ENCODE measurements around the gene CDH20. TPM values are rescaled to one million over a fixed set of nuclear protein-coding genes. Genes with fewer than 3 reads are reported as not detected.

Gene CDH20
- polyA plus RNA-seq: 1 to 10 TPM in 1 of 3 donors, under 1 TPM in 2; 0.45 to 2.9 (median 0.48) TPM

DNA sequence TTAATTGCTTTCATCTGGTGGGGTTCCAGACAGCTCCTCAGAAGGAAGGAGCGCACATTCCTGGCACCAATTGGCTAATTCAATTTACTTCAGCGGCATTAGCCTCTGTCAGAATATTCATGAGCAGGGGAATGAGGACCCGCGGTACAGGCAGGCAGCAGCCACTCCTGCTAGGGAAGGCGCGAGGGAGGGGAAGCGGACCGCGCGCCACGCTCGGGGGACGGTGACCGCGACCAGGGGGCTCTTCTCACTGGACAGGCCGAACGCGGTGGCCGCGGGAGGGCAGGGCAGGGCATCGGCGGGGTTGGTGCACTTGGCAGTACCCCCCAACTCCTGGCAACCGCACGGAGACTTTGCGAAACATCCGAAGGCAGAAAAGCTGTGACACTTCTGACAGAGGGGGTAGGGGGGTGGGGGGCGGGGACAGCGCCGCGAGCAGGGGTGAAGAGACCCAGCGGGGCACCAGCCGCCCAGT is at the start of gene CDH20:
Gene CDH20, plus strand, starts transcription at position 160 of the 475 bp plus-strand sequence.
- 2 to 3% (median 2%) methylated on average over 29 to 32 of the region's 32 CpGs for WGBS, 3 donors

DNA sequence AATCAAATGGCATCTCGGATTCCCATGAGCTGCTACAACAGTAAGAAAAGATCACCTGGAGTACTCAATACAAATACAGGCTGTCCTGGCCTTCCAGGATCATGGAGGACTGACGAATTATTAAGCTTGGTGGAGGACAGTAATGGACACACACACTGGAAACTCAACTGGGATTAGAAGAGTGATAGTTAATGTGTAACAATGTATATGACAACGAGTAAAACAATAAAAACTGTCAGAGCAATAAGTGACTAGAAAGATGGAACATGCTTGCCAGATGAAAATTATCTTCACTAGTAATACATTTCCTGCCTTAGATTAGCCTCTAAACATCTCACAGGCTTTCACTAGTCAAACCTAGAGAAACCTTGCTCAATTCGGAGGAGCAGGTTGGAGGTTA is 49.2 kb upstream of the CDH20 start:
- 60 to 84% (median 82%) methylated on average over 4 of the region's 4 CpGs for WGBS, 3 donors
- H3K27ac ChIP-seq (ENCODE audit: low read depth, low read length): no peak overlapping the region

More for the DNA sequence above, at the start of gene CDH20:
- no peak within 1 kb of the TSS for H3K27ac ChIP-seq (ENCODE audit: low read depth, low read length)

DNA sequence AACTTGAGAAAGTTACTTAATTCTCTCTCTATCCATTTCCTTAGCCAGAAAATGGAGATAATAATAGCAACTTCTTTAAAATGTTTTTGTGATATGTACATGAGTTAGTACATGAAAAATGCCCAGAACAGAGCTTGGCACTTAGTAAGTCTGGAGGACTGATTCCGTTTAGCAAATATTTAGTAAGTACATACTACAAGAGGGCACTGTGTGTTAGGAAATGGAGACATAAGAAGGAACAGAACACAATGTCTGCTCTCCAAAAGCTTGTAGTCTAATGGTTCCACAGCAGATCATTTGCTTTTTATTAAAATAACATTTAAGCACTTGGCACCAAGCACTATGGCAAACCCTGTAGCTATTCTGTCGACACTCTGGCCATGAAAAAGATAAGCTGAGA is 47.5 kb upstream of the CDH20 start:
- 77 to 83% (median 78%) methylated on average over 2 of the region's 2 CpGs for WGBS, 3 donors

DNA sequence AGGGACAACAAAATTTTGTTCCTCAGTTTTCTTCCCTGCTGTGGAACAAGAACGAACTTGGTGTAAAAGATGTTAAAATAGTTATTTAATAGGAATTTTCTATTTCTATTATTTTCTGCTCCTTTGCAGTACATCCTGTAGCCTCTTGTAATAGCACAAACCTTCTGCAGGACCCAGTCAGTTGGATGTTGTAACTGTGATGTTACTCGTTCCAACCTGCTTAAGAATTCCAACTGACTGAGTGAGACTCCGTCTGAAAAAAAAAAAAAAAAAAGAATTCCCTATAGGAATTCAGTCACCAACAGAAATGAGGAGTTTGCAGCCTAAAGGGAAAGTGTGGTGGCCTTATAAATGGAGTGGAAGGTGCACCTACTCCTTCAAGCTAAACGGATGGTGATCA is 46.4 kb upstream of the CDH20 start:
- 69 to 83% (median 81%) methylated on average over 4 of the region's 4 CpGs for WGBS, 3 donors
- no peak overlapping the region for H3K27ac ChIP-seq (ENCODE audit: low read depth, low read length)

More for the DNA sequence above, 47.5 kb upstream of the CDH20 start:
- no peak overlapping the region for H3K27ac ChIP-seq (ENCODE audit: low read depth, low read length)

DNA sequence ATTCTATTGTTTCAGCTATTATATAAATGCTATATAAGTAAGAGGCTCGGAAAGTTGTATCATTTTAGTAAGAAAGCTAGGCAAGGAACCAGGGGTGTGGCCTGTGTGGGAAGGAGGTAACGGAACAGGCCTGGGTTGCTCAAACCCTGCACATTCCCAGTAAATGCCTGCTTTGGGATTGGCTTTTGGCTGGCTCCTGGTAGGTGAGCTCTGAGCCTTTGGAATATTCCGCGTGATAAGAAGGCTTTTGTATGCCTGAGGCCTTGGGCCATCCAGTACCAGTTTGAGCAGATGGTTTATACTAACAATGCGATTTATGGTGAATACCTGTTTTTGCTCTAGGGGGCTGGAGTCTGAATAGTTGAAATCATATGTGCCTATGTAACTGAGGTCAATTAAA is 42.6 kb upstream of the CDH20 start:
- 77 to 92% (median 89%) methylated on average over 5 of the region's 5 CpGs for WGBS, 3 donors
- no peak overlapping the region for H3K27ac ChIP-seq (ENCODE audit: low read depth, low read length)

DNA sequence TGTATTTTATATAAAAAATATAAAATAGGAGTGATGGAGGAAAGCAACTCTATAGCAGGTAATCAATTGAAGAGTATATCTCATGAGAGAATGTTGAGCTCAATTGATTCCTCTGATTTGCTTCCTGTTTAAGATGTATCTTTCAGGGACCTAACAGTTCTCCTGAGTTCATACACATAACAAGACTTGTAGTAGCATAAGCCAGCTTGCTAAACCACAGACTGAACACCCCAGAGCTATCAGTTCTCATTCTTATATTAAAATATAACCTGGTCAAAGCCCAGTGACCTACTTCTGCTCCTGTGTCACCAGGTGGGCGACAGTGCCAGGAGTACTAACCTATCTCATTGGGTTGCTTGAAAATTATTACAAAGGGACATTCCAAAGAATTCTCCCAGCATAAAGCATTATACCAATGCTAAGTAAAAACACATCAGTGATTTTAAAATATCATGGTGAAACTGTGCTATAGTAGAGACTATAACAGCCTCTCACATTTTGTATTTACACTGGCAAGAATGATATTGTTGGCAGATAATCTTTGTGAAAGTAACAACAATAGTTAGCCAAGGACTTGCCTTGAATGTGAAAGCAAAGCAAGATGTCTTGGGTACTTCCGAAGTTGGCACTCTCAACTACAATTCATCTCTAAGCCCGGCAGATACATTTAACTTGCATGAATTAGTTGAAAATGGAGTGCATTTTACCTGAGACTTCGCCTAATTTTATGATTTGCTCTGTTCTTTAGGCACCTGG is 40.8 kb upstream of the CDH20 start:
- no peak overlapping the region for H3K27ac ChIP-seq (ENCODE audit: low read depth, low read length)
- 68 to 88% (median 82%) methylated on average over 4 of the region's 4 CpGs for WGBS, 3 donors

DNA sequence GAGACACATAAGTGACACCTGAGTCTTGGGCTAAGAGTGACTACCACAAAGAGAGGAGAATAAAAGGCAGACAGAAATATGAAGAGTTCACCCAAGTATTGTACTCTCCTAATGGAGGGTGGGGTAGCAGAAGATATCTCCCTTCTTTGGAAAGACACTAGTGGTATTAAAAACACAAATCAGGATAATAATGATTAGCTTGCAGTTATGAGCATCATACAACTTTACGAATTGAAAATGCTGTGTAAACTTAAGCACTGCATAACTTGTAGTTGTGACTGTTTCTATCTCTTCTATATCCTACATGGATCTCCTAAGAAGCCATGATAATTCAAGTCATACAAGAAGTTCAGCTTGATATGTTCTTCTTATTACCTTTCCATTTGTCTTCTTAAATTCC is 38.1 kb upstream of the CDH20 start:
- H3K27ac ChIP-seq (ENCODE audit: low read depth, low read length): no peak overlapping the region
- WGBS, 3 donors: 75 to 97% (median 89%) methylated on average over 1 of the region's 1 CpG

DNA sequence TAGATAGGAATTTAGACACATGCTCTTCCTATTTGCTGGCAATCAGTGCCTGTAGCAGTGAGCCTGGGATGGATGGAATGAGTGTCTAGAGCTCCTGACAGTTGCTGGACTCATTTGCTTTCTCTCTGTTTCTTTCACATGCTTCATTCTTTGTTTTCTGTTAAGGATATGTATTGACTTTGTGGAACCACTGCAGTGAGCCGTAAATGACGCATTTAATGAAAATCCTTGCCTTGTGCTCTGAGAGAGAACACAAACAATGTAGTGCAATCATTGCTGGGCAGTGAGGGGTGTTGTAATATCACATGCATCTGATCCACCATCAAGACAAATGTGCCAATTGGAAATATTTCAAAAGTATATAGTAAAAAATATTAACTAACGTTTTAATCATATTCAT is 25.2 kb upstream of the CDH20 start:
- 54 to 85% (median 82%) methylated on average over 3 of the region's 3 CpGs for WGBS, 3 donors
- H3K27ac ChIP-seq (ENCODE audit: low read depth, low read length): no peak overlapping the region

DNA sequence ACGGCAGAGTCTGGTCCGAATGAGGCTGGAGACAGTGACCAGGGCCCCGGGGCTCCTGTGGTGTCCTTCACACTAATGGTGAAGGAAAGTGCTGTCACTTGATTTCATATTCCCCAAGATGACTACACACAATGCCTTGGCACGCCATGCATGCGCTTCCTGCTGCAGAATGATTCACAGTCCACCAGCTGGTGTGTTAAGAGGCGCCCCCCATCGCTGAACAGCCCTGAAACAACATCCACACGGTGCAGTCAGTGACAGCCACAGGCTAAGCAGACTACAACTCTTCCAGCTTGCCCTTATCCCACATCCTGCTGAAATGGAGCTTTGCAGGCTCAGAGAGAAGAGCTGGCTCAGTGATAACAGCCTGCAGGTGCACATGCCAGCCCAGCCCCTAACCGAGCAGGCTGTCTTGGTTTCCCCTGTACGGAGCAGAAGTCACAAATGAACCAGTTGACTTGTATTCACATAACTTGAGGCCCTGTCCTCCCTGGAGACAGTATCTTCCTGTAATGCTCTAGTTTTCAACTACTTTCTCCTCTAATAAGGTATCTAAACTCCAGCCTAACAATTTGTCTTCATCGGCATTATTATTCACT is 24.3 kb upstream of the CDH20 start:
- 54 to 78% (median 73%) methylated on average over 11 of the region's 11 CpGs for WGBS, 3 donors

DNA sequence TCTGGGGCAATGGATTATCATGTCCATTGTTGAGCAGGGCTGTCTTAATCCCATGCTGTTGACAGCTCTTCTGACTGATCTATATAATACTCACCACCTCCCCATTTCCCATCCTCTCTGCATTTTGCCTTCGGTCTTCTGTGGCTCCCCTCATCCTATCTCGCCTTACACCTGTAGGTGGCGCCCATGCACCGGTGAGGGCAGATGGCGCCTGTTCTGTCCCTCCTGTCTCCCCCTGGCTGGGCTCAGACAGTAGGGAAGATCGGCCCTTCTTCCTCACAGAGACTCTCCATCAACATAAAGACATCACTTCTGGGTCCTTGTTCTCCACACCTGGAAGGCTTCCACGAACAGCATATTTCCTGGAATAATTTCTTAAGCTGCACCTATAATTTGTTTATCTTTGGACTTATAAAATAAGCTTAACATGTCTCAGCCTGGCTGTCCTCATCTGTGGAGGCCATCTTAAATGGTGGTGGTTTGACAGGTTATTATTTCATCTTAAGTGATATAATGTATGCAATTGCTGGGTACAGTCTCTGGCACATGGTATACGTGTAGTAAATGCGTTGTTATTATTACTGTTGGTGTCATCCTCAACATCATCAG is 10.9 kb upstream of the CDH20 start:
- no peak overlapping the region for H3K27ac ChIP-seq (ENCODE audit: low read depth, low read length)
- WGBS, 3 donors: 17 to 26% (median 25%) methylated on average over 9 of the region's 9 CpGs

More for the DNA sequence above, 24.3 kb upstream of the CDH20 start:
- H3K27ac ChIP-seq (ENCODE audit: low read depth, low read length): no peak overlapping the region

DNA sequence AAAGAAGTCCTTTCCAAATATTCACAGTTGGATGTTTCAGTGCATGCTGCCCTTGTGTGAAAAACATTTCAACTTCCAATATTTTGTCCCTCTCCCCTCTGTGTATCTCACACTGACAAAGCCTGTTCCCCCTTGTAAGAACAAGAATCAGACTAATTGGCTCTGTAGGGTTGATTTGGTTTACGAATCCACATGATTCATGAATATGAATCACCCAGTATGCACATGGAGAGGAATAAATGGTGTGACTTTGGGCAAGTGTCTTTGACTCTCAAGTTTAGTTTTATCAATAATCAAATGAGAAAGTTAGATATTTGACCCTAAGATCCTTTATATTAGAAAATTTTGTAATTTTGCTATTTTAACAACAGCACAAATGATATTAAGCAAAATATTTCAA is 9.3 kb upstream of the CDH20 start:
- 58 to 88% (median 75%) methylated on average over 1 of the region's 1 CpG for WGBS, 3 donors
- no peak overlapping the region for H3K27ac ChIP-seq (ENCODE audit: low read depth, low read length)

DNA sequence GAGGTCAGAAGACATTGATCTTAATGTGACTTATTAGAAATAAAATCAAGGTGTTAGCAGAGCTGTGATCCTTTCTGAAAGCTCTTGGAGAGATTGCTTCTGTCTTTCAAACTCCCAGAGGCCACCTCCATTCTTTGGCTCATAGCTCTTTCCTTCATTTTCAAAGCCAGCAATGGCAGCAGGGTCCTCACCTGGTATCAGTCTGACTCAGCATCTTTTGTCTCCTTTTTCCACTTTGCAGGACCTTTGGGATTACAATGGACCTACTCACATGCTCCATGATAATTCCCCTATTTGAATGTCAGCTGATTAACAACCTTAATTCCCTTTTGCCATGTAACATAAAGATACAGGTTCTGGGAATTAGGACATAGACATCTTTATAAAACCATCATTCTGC is 6.8 kb upstream of the CDH20 start:
- H3K27ac ChIP-seq (ENCODE audit: low read depth, low read length): no peak overlapping the region

DNA sequence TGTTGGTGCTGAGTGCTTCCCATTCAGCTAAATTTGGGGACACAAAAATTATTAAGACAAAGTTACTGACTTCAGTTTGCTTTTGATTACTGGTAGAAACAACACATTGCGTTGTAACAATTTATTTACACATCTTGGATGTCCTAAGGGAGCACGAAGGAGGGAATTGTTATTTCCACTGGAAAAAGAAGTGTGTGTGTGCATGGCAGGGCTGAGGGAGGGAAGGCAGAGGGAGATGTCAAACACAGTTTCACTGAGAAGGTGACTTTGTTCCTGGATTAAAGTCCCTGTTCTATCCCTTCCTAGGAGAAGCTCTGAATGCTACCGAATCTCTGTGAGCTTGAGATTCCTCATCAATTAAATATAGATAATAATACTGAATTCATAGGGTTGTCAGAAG is 3.8 kb upstream of the CDH20 start:
- no peak overlapping the region for H3K27ac ChIP-seq (ENCODE audit: low read depth, low read length)
- WGBS, 3 donors: 31 to 58% (median 55%) methylated on average over 3 of the region's 3 CpGs

DNA sequence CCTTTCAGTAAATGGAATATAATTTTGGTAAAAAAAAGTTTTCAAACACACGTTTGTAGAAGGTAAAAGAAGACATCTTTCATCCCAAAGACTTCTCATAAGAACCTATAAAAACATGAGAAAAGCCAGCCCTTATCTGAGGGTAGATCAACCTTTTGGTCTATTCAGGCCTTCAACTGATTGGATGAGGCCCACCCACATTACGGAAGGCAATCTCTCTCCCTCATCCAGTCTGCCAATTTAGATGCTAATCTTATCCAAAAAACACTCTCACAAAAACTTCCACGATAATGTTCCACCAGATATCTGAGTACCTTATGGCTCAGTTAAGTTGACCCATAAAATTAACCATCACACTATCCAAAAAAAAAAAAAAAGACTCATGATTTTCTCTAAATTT is 2.2 kb upstream of the CDH20 start:
- WGBS, 3 donors: 73 to 89% (median 86%) methylated on average over 3 of the region's 3 CpGs
- H3K27ac ChIP-seq (ENCODE audit: low read depth, low read length): no peak overlapping the region

DNA sequence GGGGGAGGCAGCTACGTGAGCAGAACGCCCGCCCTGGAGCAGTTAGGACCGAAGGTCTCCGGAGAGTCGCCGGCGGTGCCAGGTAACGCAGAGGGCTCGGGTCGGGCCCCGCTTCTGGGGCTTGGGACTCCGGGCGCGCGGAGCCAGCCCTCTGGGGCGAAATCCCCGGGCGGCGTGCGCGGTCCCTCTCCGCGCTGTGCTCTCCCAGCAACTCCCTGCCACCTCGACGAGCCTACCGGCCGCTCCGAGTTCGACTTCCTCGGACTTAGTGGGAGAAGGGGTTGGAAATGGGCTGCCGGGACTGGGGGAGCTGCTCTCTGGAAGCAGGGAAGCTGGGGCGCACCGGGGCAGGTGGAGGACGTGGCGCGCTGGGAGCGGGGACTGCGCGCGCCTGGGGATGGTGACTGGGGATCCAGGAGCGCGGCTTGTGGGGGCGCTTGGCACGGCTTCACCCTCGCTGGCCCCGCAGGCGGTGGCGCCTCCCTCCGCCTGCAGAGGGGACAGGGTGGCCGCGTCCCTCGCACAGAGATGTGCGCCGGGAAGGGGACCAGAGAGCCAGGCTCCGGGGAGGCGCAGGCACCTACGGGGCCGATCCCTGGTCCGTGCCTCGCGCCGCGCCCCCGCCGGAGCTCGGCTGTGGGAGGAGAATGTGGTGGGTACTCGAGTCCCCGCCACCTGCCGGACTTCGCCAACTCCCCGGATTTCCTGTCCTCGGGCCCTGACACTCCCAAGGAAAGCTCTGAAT is 688 bp downstream of the CDH20 start:
- WGBS, 3 donors: 1 to 2% (median 1%) methylated on average over 56 to 73 of the region's 73 CpGs
- no peak overlapping the region for H3K27ac ChIP-seq (ENCODE audit: low read depth, low read length)

DNA sequence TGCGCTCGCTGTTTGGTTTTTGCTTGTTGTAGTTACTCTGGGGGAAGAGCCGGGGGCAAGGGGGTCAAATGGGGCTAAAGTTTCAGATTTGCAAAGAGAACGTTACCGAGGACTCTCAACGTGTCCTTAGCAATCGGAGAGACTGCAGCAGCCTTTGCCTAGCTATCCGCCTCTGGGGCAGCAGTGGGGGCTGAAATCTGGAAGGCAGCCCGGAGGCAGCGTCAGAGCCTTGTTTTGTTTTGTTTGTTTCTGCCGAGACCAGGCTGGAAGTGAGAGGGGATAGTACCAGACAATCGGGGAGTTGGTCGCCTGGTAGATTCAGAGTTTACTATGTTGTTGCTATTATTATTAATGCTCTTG is 1.2 kb downstream of the CDH20 start:
- no peak overlapping the region for H3K27ac ChIP-seq (ENCODE audit: low read depth, low read length)
- WGBS, 3 donors: 2 to 9% (median 7%) methylated on average over 13 of the region's 13 CpGs

DNA sequence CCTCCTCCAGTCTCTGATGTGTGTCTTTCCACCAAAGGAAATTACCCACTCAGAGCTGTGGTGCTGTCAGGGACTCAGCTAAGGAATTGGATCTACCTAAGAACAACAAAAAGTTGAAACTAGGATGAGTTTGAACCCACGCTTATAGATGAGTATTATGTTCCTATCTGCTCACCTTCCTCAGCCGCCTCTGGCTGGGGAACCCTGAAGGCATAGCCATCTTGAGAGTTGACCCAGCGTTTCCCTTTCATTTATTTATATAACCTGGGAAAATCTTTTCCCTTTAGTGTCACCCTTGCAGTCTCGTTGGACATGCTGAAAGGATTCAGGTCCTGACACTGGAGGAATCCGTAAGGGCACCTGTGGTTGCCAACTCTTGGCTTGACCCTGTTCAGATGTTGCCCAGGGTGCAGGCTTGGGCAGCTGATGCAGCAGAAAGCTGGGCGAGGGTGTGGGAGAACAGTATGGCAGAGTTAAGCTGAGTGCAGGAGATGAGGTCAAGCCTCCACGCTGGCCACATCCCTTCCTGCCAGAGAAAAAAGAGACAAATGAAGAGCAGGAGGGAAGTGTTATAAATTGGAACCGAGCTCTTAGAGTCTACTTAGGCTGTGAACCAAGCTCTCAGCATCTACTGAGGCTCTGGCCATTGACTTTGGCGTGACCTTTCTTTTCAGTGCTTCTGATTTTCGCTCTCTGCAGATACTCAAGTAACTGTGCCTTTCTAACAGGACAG is 1.9 kb downstream of the CDH20 start:
- WGBS, 3 donors: 43 to 50% (median 45%) methylated on average over 10 of the region's 10 CpGs
- H3K27ac ChIP-seq (ENCODE audit: low read depth, low read length): no peak overlapping the region

Measured in adipose tissue (tissue), 3 donors.